Panc1 (cell line): ENCODE measurements around the gene CHRDL2.

ENCODE experiments used
- CTCF ChIP-seq: fragments of 450-650 bp; IDR thresholded peaks from 2 replicates; pipeline ENCODE4 v1.5.1; 2017; ENCODE audit warnings: mild to moderate bottlenecking
- POLR2AphosphoS5 ChIP-seq: IDR thresholded peaks from 2 replicates; pipeline ENCODE4 v1.6.1; 2012; ENCODE audit warnings: mild to moderate bottlenecking, low read depth, low read length, moderate library complexity
- REST ChIP-seq, 2 experiments: IDR thresholded peaks; 2 replicates each; pipeline ENCODE4 v1.6.1; 2011 to 2012; ENCODE audit warnings: low read depth in 2 of 2, control low read depth in 1 of 2, low read length in 1 of 2, mild to moderate bottlenecking in 1 of 2, moderate library complexity in 1 of 2; ENCODE audit not compliant: insufficient read depth in 1 of 2
- SIN3A ChIP-seq: IDR thresholded peaks from 2 replicates; pipeline ENCODE4 v1.6.1; 2012; ENCODE audit warnings: low read depth, mild to moderate bottlenecking, low read length, moderate library complexity, borderline replicate concordance; ENCODE audit not compliant: insufficient read depth

GRCh38 chr11:74683279-74683871 is 47.9 kb downstream of the CHRDL2 start:
- TF ChIP-seq CTCF: no peak; the same call in 1 of the 2 replicates
- TF ChIP-seq POLR2AphosphoS5: no peak
- no peak for TF ChIP-seq SIN3A
- no peak for TF ChIP-seq REST (IDR thresholded peaks at IDR 0.05; ENCODE audit: insufficient read depth in 1 of 2, low read depth in 2 of 2, low read length in 1 of 2)
